SK-N-SH treated with all-trans-retinoic acid at 6 μM for 48 hours (cell line): Measurements from ENCODE around the gene OSM.

Experiments used
- ATAC-seq: fragments of 200-7000 bp; cut with Tn5 transposase; 3 replicates; pipeline ENCODE4 v1.9.1; 2020; ENCODE audit warnings: mild to moderate bottlenecking, moderate library complexity
- ARNTL ChIP-seq: fragments of 450-650 bp; formaldehyde crosslinking; IDR thresholded peaks from 2 replicates; pipeline ENCODE4 v1.5.0; 2020; ENCODE audit warnings: low read depth, mild to moderate bottlenecking, moderate library complexity, borderline replicate concordance
- CREB5 ChIP-seq: fragments of 250-450 bp; sonication (Bioruptor Pico); IDR thresholded peaks from 2 replicates; pipeline ENCODE4 v1.5.1; 2020; ENCODE audit warnings: low read depth, mild to moderate bottlenecking, moderate library complexity
- CSDC2 ChIP-seq: fragments of 250-450 bp; sonication (Bioruptor Pico); IDR thresholded peaks from 2 replicates; pipeline ENCODE4 v1.5.0; 2020; ENCODE audit warnings: mild to moderate bottlenecking, moderate library complexity
- CSRNP3 ChIP-seq: fragments of 250-450 bp; sonication (Bioruptor Pico); IDR thresholded peaks from 2 replicates; pipeline ENCODE4 v1.5.1; 2021; ENCODE audit warnings: mild to moderate bottlenecking, moderate library complexity
- OSR1 ChIP-seq: fragments of 250-450 bp; sonication (Bioruptor Pico); IDR thresholded peaks from 2 replicates; pipeline ENCODE4 v1.8.0; 2022; ENCODE audit warnings: moderate library complexity, mild to moderate bottlenecking, inconsistent platforms
- PATZ1 ChIP-seq: fragments of 250-450 bp; sonication (Bioruptor Pico); IDR thresholded peaks from 2 replicates; pipeline ENCODE4 v1.8.0; 2020; ENCODE audit warnings: mild to moderate bottlenecking, moderate library complexity, borderline replicate concordance
- POU6F1 ChIP-seq: fragments of 250-450 bp; sonication (Bioruptor Pico); IDR thresholded peaks from 2 replicates; pipeline ENCODE4 v1.8.0; 2021; ENCODE audit warnings: low read depth, mild to moderate bottlenecking, moderate library complexity, borderline replicate concordance
- PPARA ChIP-seq: fragments of 250-450 bp; sonication (Bioruptor Pico); IDR thresholded peaks from 2 replicates; pipeline ENCODE4 v1.5.0; 2020; ENCODE audit warnings: mild to moderate bottlenecking, borderline replicate concordance
- RARB ChIP-seq: fragments of 250-450 bp; sonication (Bioruptor Pico); IDR thresholded peaks from 2 replicates; pipeline ENCODE4 v1.8.0; 2021; ENCODE audit warnings: mild to moderate bottlenecking, moderate library complexity
- SNAI2 ChIP-seq: fragments of 250-450 bp; sonication (Bioruptor Pico); IDR thresholded peaks from 2 replicates; pipeline ENCODE4 v1.5.0; 2020; ENCODE audit warnings: mild to moderate bottlenecking, moderate library complexity
- TCF4 ChIP-seq: fragments of 250-450 bp; sonication (Bioruptor Pico); IDR thresholded peaks from 2 replicates; pipeline ENCODE4 v1.8.0; 2021; ENCODE audit warnings: mild to moderate bottlenecking, moderate library complexity, borderline replicate concordance
- TSHZ2 ChIP-seq: fragments of 250-450 bp; sonication (Bioruptor Pico); IDR thresholded peaks from 2 replicates; pipeline ENCODE4 v1.5.0; 2020; ENCODE audit warnings: mild to moderate bottlenecking, moderate library complexity
- ZFP3 ChIP-seq: fragments of 250-450 bp; sonication (Bioruptor Pico); IDR thresholded peaks from 2 replicates; pipeline ENCODE4 v1.5.0; 2020; ENCODE audit warnings: mild to moderate bottlenecking, moderate library complexity
- ZFP30 ChIP-seq: fragments of 450-650 bp; formaldehyde crosslinking; IDR thresholded peaks from 2 replicates; pipeline ENCODE4 v1.5.0; 2022; ENCODE audit warnings: mild to moderate bottlenecking, moderate library complexity
- ZNF565 ChIP-seq: fragments of 450-650 bp; formaldehyde crosslinking; conservative IDR thresholded peaks from 2 replicates; pipeline ENCODE4 v1.5.0; 2020; ENCODE audit warnings: low read depth, mild to moderate bottlenecking, moderate library complexity
- ZNF70 ChIP-seq: fragments of 450-650 bp; formaldehyde crosslinking; IDR thresholded peaks from 2 replicates; pipeline ENCODE4 v1.5.0; 2020; ENCODE audit warnings: mild to moderate bottlenecking, moderate library complexity
- ZNF8 ChIP-seq: fragments of 450-650 bp; formaldehyde crosslinking; IDR thresholded peaks from 2 replicates; pipeline ENCODE4 v1.5.0; 2020; ENCODE audit warnings: mild to moderate bottlenecking, moderate library complexity

The OSM gene

GRCh38 chr22:30285176-30285845, 18.7 kb upstream of the OSM start:
- TF ChIP-seq POU6F1 (CRISPR knock-in tag) (no peak), ZFP3 (no peak), ZNF70 (CRISPR knock-in tag) (no peak), CSDC2 (CRISPR knock-in tag) (no peak), RARB (CRISPR knock-in tag) (no peak), ZNF565 (CRISPR knock-in tag) (no peak), OSR1 (no peak), ARNTL (CRISPR knock-in tag) (no peak), SNAI2 (CRISPR knock-in tag) (no peak), CREB5 (CRISPR knock-in tag) (no peak), PPARA (CRISPR knock-in tag) (no peak), TSHZ2 (CRISPR knock-in tag) (no peak), TCF4 (no peak), PATZ1 (CRISPR knock-in tag) (no peak), ZNF8 (CRISPR knock-in tag) (no peak), ZFP30 (CRISPR knock-in tag) (no peak)
- ATAC-seq: no peak

GRCh38 chr22:30284666-30285065, 18.0 kb upstream of the OSM start:
- no peak for ATAC-seq

More at GRCh38 chr22:30284666-30285065, 18.0 kb upstream of the OSM start:
- TF ChIP-seq POU6F1 (CRISPR knock-in tag) (no peak), CSRNP3 (CRISPR knock-in tag) (no peak), ARNTL (CRISPR knock-in tag) (no peak), RARB (CRISPR knock-in tag) (no peak)
